PC-3 (cell line): Measurements from ENCODE around the gene C1S. TPM values are rescaled to one million over a fixed set of nuclear protein-coding genes. Genes with fewer than 3 reads are reported as not detected.

Experiments used
- ATAC-seq: fragments of 200-7000 bp; cut with Tn5 transposase; 2 replicates; pipeline ENCODE4 v1.9.1; 2020; ENCODE audit warnings: mild to moderate bottlenecking, moderate library complexity
- BruUV-seq: library from RNA; stranded (reverse); fragments of 400-500 nt; replicated peaks from 2 replicates; lab custom pipeline; 2021; lab: Mats Ljungman, UMichigan
- CTCF ChIA-PET: fragments of 300-600 bp; sonication (Branson Sonifier 250); formaldehyde crosslinking; loops from one replicate; lab custom pipeline; 2022; ENCODE audit warnings: antibody characterized with exemption; lab: Charles Lee
- POLR2A ChIA-PET: fragments of 300-600 bp; sonication (Branson Sonifier 250); formaldehyde crosslinking; loops from one replicate; lab custom pipeline; 2022; ENCODE audit warnings: antibody characterized with exemption; ENCODE audit not compliant: unreplicated experiment; lab: Charles Lee
- DNase-seq: peaks from one replicate; pipeline ENCODE4 v3.0.0-alpha.2; 2015
- H2AFZ ChIP-seq: fragments of 300-600 bp; sonication (generic); 2 replicates; pipeline ENCODE4 v1.6.0; 2016; ENCODE audit warnings: antibody characterized with exemption, low read length
- H3F3A ChIP-seq: fragments of 300-600 bp; sonication (generic); one replicate; pipeline ENCODE4 v1.6.0; 2017; ENCODE audit warnings: antibody characterized with exemption, low read length, control low read depth, mild to moderate bottlenecking; ENCODE audit not compliant: unreplicated experiment
- H3K27ac ChIP-seq: fragments of 300-600 bp; sonication (generic); 2 replicates; pipeline ENCODE4 v1.5.1; 2016; ENCODE audit warnings: mild to moderate bottlenecking, low read length
- H3K27me3 ChIP-seq: fragments of 300-600 bp; sonication (generic); 2 replicates; pipeline ENCODE4 v1.6.1; 2016; ENCODE audit warnings: low read length, mixed read lengths
- H3K36me3 ChIP-seq: fragments of 300-600 bp; sonication (generic); 2 replicates; pipeline ENCODE4 v1.6.1; 2016; ENCODE audit warnings: low read depth, mixed run types, low read length, mixed read lengths
- H3K4me1 ChIP-seq: fragments of 300-600 bp; sonication (generic); 2 replicates; pipeline ENCODE4 v1.5.1; 2016; ENCODE audit warnings: low read length; ENCODE audit not compliant: insufficient read depth
- H3K4me2 ChIP-seq: fragments of 300-600 bp; sonication (generic); 2 replicates; pipeline ENCODE4 v1.6.0; 2016; ENCODE audit warnings: low read length
- H3K4me3 ChIP-seq: fragments of 300-600 bp; sonication (generic); 2 replicates; pipeline ENCODE4 v1.5.1; 2016; ENCODE audit warnings: mild to moderate bottlenecking, low read length, mixed read lengths
- H3K79me2 ChIP-seq: fragments of 300-600 bp; sonication (generic); 2 replicates; pipeline ENCODE4 v1.6.1; 2017; ENCODE audit warnings: low read length, mixed read lengths
- H3K9ac ChIP-seq: fragments of 300-600 bp; sonication (generic); 2 replicates; pipeline ENCODE4 v1.6.0; 2016; ENCODE audit warnings: mild to moderate bottlenecking, low read length
- H3K9me2 ChIP-seq: fragments of 300-600 bp; sonication (generic); replicated peaks from 2 replicates; pipeline ENCODE4 v1.6.1; 2016; ENCODE audit warnings: mixed run types, low read length, mixed read lengths
- H3K9me3 ChIP-seq: fragments of 300-600 bp; sonication (generic); 2 replicates; pipeline ENCODE4 v1.6.1; 2016; ENCODE audit warnings: low read length, mixed read lengths
- H4K20me1 ChIP-seq: fragments of 300-600 bp; sonication (generic); 2 replicates; pipeline ENCODE4 v1.6.1; 2016; ENCODE audit warnings: low read length, mixed read lengths
- EZH2 ChIP-seq: fragments of 300-600 bp; sonication (generic); IDR thresholded peaks from one replicate; pipeline ENCODE4 v1.6.1; 2017; ENCODE audit warnings: antibody characterized with exemption, mild to moderate bottlenecking, low read length; ENCODE audit not compliant: unreplicated experiment
- EZH2phosphoT487 ChIP-seq: fragments of 300-600 bp; sonication (generic); IDR thresholded peaks from 2 replicates; pipeline ENCODE4 v1.6.1; 2018; ENCODE audit warnings: mild to moderate bottlenecking, antibody characterized with exemption, low read length, borderline replicate concordance
- intact Hi-C: fragments of 100-400 bp; cut with micrococcal nuclease; formaldehyde crosslinking; loops from 2 replicates; pipeline ENCODE4 v1.9.0; 2023
- total RNA-seq: library from RNA; depleted of rRNA; stranded (reverse); fragments of >200 nt; gene quantifications from 2 replicates; pipeline ENCODE4 v1.2.3, GENCODE V29; 2014
- TF ChIP-seq, protein P1 (sequence below): fragments of 300-600 bp; sonication (generic); conservative IDR thresholded peaks from 2 replicates; pipeline ENCODE4 v1.5.1; 2017; ENCODE audit warnings: antibody characterized with exemption, low read depth, mild to moderate bottlenecking, low read length

Gene C1S
- total RNA-seq, 1 experiment from 2014 or later, result 2.9 TPM

GRCh38 chr12:7072035-7072434, 11.5 kb downstream of the C1S start:
- H3F3A ChIP-seq, result no peaks in the 10 kb centered on the region
- POLR2A ChIA-PET, result no interaction called here

GRCh38 chr12:7072554-7072953, 12.0 kb downstream of the C1S start:
- ChIA-PET POLR2A (no interaction called here), CTCF (no interaction called here)
- Histone ChIP-seq H3K79me2 (no peaks in the 10 kb centered on the region), H3K9me2 (no peaks in the 10 kb centered on the region), H4K20me1 (no peaks in the 10 kb centered on the region), H3K9ac (no peak overlapping the region), H3K4me2 (no peak overlapping the region), H3K4me1 (no peaks in the 10 kb centered on the region), H3K36me3 (no peaks in the 10 kb centered on the region), H3K4me3 (no peak overlapping the region), H3K27me3 (peaks cover 1% of the 10 kb centered on the region; the same call in 1 of the 2 replicates), H2AFZ (no peak overlapping the region), H3K9me3 (no peaks in the 10 kb centered on the region), H3K27ac (no peak overlapping the region), H3F3A (no peaks in the 10 kb centered on the region)
- no peak for TF ChIP-seq EZH2
- TF ChIP-seq, protein P1, sequence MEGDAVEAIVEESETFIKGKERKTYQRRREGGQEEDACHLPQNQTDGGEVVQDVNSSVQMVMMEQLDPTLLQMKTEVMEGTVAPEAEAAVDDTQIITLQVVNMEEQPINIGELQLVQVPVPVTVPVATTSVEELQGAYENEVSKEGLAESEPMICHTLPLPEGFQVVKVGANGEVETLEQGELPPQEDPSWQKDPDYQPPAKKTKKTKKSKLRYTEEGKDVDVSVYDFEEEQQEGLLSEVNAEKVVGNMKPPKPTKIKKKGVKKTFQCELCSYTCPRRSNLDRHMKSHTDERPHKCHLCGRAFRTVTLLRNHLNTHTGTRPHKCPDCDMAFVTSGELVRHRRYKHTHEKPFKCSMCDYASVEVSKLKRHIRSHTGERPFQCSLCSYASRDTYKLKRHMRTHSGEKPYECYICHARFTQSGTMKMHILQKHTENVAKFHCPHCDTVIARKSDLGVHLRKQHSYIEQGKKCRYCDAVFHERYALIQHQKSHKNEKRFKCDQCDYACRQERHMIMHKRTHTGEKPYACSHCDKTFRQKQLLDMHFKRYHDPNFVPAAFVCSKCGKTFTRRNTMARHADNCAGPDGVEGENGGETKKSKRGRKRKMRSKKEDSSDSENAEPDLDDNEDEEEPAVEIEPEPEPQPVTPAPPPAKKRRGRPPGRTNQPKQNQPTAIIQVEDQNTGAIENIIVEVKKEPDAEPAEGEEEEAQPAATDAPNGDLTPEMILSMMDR, result no peak
- TF ChIP-seq EZH2phosphoT487, result no peak
- no peak for ATAC-seq
- BruUV-seq, result no TSS peak
- intact Hi-C loops, result no loop called here
- DNase-seq, result no peak

More at GRCh38 chr12:7072035-7072434, 11.5 kb downstream of the C1S start:
- CTCF ChIA-PET, result no interaction called here
- H3K9ac ChIP-seq, result no peak overlapping the region
- no peak overlapping the region for H3K4me2 ChIP-seq
- no peaks in the 10 kb centered on the region for H4K20me1 ChIP-seq
- H3K79me2 ChIP-seq, result no peaks in the 10 kb centered on the region
- no peak overlapping the region for H2AFZ ChIP-seq
- no peaks in the 10 kb centered on the region for H3K4me1 ChIP-seq
- H3K9me3 ChIP-seq, result no peaks in the 10 kb centered on the region
- DNase-seq, result no peak
- no peak for ATAC-seq
- no peaks in the 10 kb centered on the region for H3K9me2 ChIP-seq
- H3K36me3 ChIP-seq, result no peaks in the 10 kb centered on the region
- no TSS peak for BruUV-seq
- TF ChIP-seq EZH2phosphoT487 (no peak), EZH2 (no peak)
- TF ChIP-seq, protein P1, result no peak
- H3K27me3 ChIP-seq, result peaks cover 7% of the 10 kb centered on the region; the same call in 1 of the 2 replicates
- H3K4me3 ChIP-seq, result no peak overlapping the region
- intact Hi-C loops, result no loop called here
- no peak overlapping the region for H3K27ac ChIP-seq

- Histone ChIP-seq H3K4me3 (no peak overlapping the region), H2AFZ (no peak overlapping the region), H3K9me2 (no peaks in the 10 kb centered on the region), H3K4me2 (no peak overlapping the region), H3K9ac (no peak overlapping the region), H3K36me3 (no peaks in the 10 kb centered on the region), H3K4me1 (0 out of 2 replicates have a peak, but pooled peaks cover 5% of the 10 kb centered on the region), H3K9me3 (no peaks in the 10 kb centered on the region), H3K27me3 (no peaks in the 10 kb centered on the region; the same call in 1 of the 2 replicates), H3K79me2 (no peaks in the 10 kb centered on the region), H3F3A (no peaks in the 10 kb centered on the region), H4K20me1 (no peaks in the 10 kb centered on the region), H3K27ac (no peak overlapping the region)
- ChIA-PET CTCF (interaction anchor here (0.6 to 0.7 kb wide), 2 partner anchors 25 kb away, joined by 4 to 5 read pairs; no protein-coding TSS in a partner anchor), POLR2A (no interaction called here)
- TF ChIP-seq, protein P1, result no peak
- TF ChIP-seq EZH2phosphoT487, result no peak
- no peak for TF ChIP-seq EZH2
- ATAC-seq, result no peak
- intact Hi-C loops, result no loop called here
- BruUV-seq, result no TSS peak
- DNase-seq, result no peak
Observed at GRCh38 chr12:7073946-7074345, 13.4 kb downstream of the C1S start.
